ENCODE data around the gene PCDH1.
A peak's percentile ranks its signal among the peaks of the same experiment; 100 is the strongest.
"Not testable (repeated sequence)": the region's sequence is repeated elsewhere in the genome, so short reads cannot be mapped to it uniquely, and the experiment has no call there.

PCDH1 gene

GRCh38 chr5:141826674-141827073, 51.5 kb downstream of the PCDH1 start:
- DNase-seq = no peak

GRCh38 chr5:141825791-141826560, 52.2 kb downstream of the PCDH1 start:
- no peak for DNase-seq

GRCh38 chr5:141825241-141825671, 53.0 kb downstream of the PCDH1 start:
- DNase-seq = no peak

- DNase-seq = no peak
These were observed 53.5 kb downstream of the PCDH1 start for GRCh38 chr5:141824717-141825116.

GRCh38 chr5:141823056-141823455, 55.2 kb downstream of the PCDH1 start:
- DNase-seq = no peak

- DNase-seq = no peak
These were observed 56.1 kb downstream of the PCDH1 start for GRCh38 chr5:141822144-141822543.

- no peak for DNase-seq
These were observed 56.7 kb downstream of the PCDH1 start for GRCh38 chr5:141821430-141821925.

- DNase-seq = not testable (repeated sequence)
These were observed 57.5 kb downstream of the PCDH1 start for GRCh38 chr5:141820686-141821085.

- no peak for DNase-seq
These were observed 60.6 kb downstream of the PCDH1 start for GRCh38 chr5:141817631-141818030.

GRCh38 chr5:141816598-141817399, 61.4 kb downstream of the PCDH1 start:
- no peak for DNase-seq

GRCh38 chr5:141815796-141816180, 62.4 kb downstream of the PCDH1 start:
- no peak for DNase-seq

- no peak for DNase-seq
These were observed 63.0 kb downstream of the PCDH1 start for GRCh38 chr5:141815051-141815795.

GRCh38 chr5:141814064-141814964, 63.9 kb downstream of the PCDH1 start:
- peak; percentile 41 for DNase-seq

- no peak for DNase-seq
These were observed 65.7 kb downstream of the PCDH1 start for GRCh38 chr5:141812512-141812911.

GRCh38 chr5:141811287-141812155, 66.7 kb downstream of the PCDH1 start:
- DNase-seq = peak; percentile 17

GRCh38 chr5:141810702-141811101, 67.5 kb downstream of the PCDH1 start:
- no peak for DNase-seq

GRCh38 chr5:141809380-141810096, 68.7 kb downstream of the PCDH1 start:
- DNase-seq = no peak

- DNase-seq = no peak
These were observed 69.4 kb downstream of the PCDH1 start for GRCh38 chr5:141808857-141809256.

- no peak for DNase-seq
These were observed 70.5 kb downstream of the PCDH1 start for GRCh38 chr5:141807732-141808131.

GRCh38 chr5:141807329-141807728, 70.9 kb downstream of the PCDH1 start:
- DNase-seq = no peak

Data from activated naive CD4-positive, alpha-beta T cell treated with Interleukin-2 at 50 U/mL for 16 hours (primary cell).